ENCODE measurements around the gene CISD1. TPM values are rescaled to one million over a fixed set of nuclear protein-coding genes. Genes with fewer than 3 reads are reported as not detected.

Gene CISD1
- total and polyA plus RNA-seq, 9 of the 15 experiments (the other 6 are each of a cell fraction or from before 2014, with no cell fraction given), result 35.8 to 342 (median 118) TPM

DNA sequence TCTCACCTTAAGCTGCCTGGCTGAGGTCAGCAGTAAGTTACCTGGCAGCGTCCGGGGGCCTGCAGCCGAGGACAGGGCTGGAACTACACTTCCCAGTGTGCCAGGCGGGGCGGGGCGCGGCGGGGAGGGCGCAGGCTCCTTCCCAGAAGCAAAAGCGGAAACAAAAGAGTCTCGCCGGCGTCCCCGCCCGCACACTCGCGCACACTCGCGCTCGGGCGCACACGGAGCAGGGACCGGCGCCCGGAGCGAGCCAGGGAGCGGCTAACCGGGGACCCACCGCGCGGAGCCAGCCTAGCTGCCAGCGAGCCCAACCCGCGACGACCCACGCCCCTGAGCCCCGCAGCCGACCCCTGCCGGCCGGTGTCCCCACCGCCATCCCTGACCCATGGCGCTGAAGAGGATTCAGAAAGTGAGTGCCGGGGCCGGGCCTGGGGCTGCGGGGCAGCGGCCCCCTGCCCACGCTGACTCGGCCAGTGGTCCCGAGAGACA lies 65.9 kb downstream of the CISD1 start, which contains the start of gene UBE2D1 (continued):
- TF ChIP-seq, protein P1, sequence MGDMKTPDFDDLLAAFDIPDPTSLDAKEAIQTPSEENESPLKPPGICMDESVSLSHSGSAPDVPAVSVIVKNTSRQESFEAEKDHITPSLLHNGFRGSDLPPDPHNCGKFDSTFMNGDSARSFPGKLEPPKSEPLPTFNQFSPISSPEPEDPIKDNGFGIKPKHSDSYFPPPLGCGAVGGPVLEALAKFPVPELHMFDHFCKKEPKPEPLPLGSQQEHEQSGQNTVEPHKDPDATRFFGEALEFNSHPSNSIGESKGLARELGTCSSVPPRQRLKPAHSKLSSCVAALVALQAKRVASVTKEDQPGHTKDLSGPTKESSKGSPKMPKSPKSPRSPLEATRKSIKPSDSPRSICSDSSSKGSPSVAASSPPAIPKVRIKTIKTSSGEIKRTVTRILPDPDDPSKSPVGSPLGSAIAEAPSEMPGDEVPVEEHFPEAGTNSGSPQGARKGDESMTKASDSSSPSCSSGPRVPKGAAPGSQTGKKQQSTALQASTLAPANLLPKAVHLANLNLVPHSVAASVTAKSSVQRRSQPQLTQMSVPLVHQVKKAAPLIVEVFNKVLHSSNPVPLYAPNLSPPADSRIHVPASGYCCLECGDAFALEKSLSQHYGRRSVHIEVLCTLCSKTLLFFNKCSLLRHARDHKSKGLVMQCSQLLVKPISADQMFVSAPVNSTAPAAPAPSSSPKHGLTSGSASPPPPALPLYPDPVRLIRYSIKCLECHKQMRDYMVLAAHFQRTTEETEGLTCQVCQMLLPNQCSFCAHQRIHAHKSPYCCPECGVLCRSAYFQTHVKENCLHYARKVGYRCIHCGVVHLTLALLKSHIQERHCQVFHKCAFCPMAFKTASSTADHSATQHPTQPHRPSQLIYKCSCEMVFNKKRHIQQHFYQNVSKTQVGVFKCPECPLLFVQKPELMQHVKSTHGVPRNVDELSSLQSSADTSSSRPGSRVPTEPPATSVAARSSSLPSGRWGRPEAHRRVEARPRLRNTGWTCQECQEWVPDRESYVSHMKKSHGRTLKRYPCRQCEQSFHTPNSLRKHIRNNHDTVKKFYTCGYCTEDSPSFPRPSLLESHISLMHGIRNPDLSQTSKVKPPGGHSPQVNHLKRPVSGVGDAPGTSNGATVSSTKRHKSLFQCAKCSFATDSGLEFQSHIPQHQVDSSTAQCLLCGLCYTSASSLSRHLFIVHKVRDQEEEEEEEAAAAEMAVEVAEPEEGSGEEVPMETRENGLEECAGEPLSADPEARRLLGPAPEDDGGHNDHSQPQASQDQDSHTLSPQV (IDR thresholded peaks at IDR 0.05), result no peak
- TF ChIP-seq ETV5 (CRISPR knock-in tag; IDR thresholded peaks at IDR 0.05; ENCODE audit: low read depth) (0 out of 2 replicates have a peak, but pooled peaks have one; percentile 61), NFE2 (IDR thresholded peaks at IDR 0.05; ENCODE audit: low read depth) (no peak), ZNF431 (CRISPR knock-in tag; IDR thresholded peaks at IDR 0.05) (0 out of 2 replicates have a peak, but pooled peaks have one; percentile 51), KLF1 (tag; IDR thresholded peaks at IDR 0.05) (peak; percentile 52; the same call in 1 of the 2 replicates), POLR2H (tag; IDR thresholded peaks at IDR 0.05; ENCODE audit: low read depth) (peak; percentile 59), TBP (optimal IDR thresholded peaks at IDR 0.05; ENCODE audit: low read depth, low read length) (peak; percentile 96), POLR2G (IDR thresholded peaks at IDR 0.05; ENCODE audit: low read depth, low read length) (peak; percentile 99), KLF16 (IDR thresholded peaks at IDR 0.05) (no peak), ZNF263 (CRISPR knock-in tag; IDR thresholded peaks at IDR 0.05; ENCODE audit: borderline replicate concordance) (no peak), ZNF143 (CRISPR knock-in tag; IDR thresholded peaks at IDR 0.05) (peak; percentile 83), HNRNPLL (IDR thresholded peaks at IDR 0.05; ENCODE audit: low read depth, low read length, poor library complexity, severe bottlenecking) (peak; percentile 66), SIN3A (IDR thresholded peaks at IDR 0.05; ENCODE audit: borderline replicate concordance in 2 of 2, control insufficient read depth in 1 of 2, low read depth in 2 of 2, low read length in 2 of 2) (peak; percentile 36 to 67; a peak in 2 of 4 replicates), ZBTB17 (CRISPR knock-in tag; IDR thresholded peaks at IDR 0.05) (0 out of 2 replicates have a peak, but pooled peaks have one; percentile 57), RBBP5 (IDR thresholded peaks at IDR 0.05; ENCODE audit: borderline replicate concordance, insufficient read depth, low read length, poor library complexity, severe bottlenecking) (peak; percentile 92), ZKSCAN1 (IDR thresholded peaks at IDR 0.05; ENCODE audit: low read depth, low read length) (0 out of 2 replicates have a peak, but pooled peaks have one; percentile 21)
- TF ChIP-seq, protein P2, sequence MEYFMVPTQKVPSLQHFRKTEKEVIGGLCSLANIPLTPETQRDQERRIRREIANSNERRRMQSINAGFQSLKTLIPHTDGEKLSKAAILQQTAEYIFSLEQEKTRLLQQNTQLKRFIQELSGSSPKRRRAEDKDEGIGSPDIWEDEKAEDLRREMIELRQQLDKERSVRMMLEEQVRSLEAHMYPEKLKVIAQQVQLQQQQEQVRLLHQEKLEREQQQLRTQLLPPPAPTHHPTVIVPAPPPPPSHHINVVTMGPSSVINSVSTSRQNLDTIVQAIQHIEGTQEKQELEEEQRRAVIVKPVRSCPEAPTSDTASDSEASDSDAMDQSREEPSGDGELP (CRISPR knock-in tag; IDR thresholded peaks at IDR 0.05; ENCODE audit: borderline replicate concordance), result peak; percentile 43; the same call in 1 of the 2 replicates
- TF ChIP-seq, protein P3, sequence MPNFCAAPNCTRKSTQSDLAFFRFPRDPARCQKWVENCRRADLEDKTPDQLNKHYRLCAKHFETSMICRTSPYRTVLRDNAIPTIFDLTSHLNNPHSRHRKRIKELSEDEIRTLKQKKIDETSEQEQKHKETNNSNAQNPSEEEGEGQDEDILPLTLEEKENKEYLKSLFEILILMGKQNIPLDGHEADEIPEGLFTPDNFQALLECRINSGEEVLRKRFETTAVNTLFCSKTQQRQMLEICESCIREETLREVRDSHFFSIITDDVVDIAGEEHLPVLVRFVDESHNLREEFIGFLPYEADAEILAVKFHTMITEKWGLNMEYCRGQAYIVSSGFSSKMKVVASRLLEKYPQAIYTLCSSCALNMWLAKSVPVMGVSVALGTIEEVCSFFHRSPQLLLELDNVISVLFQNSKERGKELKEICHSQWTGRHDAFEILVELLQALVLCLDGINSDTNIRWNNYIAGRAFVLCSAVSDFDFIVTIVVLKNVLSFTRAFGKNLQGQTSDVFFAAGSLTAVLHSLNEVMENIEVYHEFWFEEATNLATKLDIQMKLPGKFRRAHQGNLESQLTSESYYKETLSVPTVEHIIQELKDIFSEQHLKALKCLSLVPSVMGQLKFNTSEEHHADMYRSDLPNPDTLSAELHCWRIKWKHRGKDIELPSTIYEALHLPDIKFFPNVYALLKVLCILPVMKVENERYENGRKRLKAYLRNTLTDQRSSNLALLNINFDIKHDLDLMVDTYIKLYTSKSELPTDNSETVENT (CRISPR knock-in tag; IDR thresholded peaks at IDR 0.05), result peak; percentile 82; the same call in 1 of the 2 replicates
- TF ChIP-seq, protein P4, sequence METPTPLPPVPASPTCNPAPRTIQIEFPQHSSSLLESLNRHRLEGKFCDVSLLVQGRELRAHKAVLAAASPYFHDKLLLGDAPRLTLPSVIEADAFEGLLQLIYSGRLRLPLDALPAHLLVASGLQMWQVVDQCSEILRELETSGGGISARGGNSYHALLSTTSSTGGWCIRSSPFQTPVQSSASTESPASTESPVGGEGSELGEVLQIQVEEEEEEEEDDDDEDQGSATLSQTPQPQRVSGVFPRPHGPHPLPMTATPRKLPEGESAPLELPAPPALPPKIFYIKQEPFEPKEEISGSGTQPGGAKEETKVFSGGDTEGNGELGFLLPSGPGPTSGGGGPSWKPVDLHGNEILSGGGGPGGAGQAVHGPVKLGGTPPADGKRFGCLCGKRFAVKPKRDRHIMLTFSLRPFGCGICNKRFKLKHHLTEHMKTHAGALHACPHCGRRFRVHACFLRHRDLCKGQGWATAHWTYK (CRISPR knock-in tag; IDR thresholded peaks at IDR 0.05), result no peak
